A549 (cell line): ENCODE data around the gene BBS9. TPM values are rescaled to one million over a fixed set of nuclear protein-coding genes. Genes with fewer than 3 reads are reported as not detected.

Experiments
- ATAC-seq, 2 experiments: fragments of 200-7000 bp in 1 of 2; fragments of >200 bp in 1 of 2; cut with Nextera tagmentation in 1 of 2; cut with Tn5 transposase in 1 of 2; 3 replicates each; pipeline versions ENCODE4 v1.8.0 to v1.9.1; 2018 to 2020; ENCODE audit warnings: mild to moderate bottlenecking in 1 of 2, moderate library complexity in 1 of 2
- CTCF ChIA-PET: fragments of 300-600 bp; sonication (Branson Sonifier 250); formaldehyde crosslinking; extraction: SDS; loops from one replicate; lab custom pipeline; 2021; ENCODE audit warnings: antibody characterized with exemption, inconsistent platforms; lab: Yijun Ruan, JAX
- POLR2A ChIA-PET: fragments of 350-600 bp; formaldehyde crosslinking; extraction: SDS; loops from one replicate; lab custom pipeline; 2021; ENCODE audit warnings: antibody characterized with exemption, inconsistent platforms; lab: Yijun Ruan, JAX
- DNase-seq, 2 experiments: peaks; one replicate each; pipeline versions ENCODE4 v3.0.0 to v3.0.0-alpha.2; 2011 to 2016; ENCODE audit warnings: low read depth in 1 of 2, low spot score in 1 of 2
- FAIRE-seq: peaks from 2 replicates; lab custom pipeline; 2011; peaks lifted over from hg19 to GRCh38; lab: Jason Lieb, UNC
- H3K27ac ChIP-seq, 2 experiments: fragments of >200 bp; sonication (Bioruptor Twin); formaldehyde crosslinking; 3 replicates each; pipeline ENCODE4 v1.5.1; 2016 to 2017
- H3K4me1 ChIP-seq: fragments of >200 bp; sonication (Bioruptor Twin); formaldehyde crosslinking; 3 replicates; pipeline ENCODE4 v1.6.1; 2016
- H3K4me2 ChIP-seq: fragments of >200 bp; sonication (Bioruptor Twin); formaldehyde crosslinking; 3 replicates; pipeline ENCODE4 v1.6.1; 2016
- H3K4me3 ChIP-seq: fragments of >200 bp; sonication (Bioruptor Twin); formaldehyde crosslinking; 3 replicates; pipeline ENCODE4 v1.5.1; 2016
- H3K9me3 ChIP-seq: fragments of >200 bp; sonication (Bioruptor Twin); formaldehyde crosslinking; 3 replicates; pipeline ENCODE4 v1.6.1; 2016
- CBX2 ChIP-seq: fragments of 200-600 bp; sonication (generic); IDR thresholded peaks from 2 replicates; pipeline ENCODE4 v1.6.1; 2016; ENCODE audit warnings: low read depth, mild to moderate bottlenecking, borderline replicate concordance
- CHD2 ChIP-seq: fragments of 150-350 bp; IDR thresholded peaks from 2 replicates; pipeline ENCODE4 v1.6.1; 2014; ENCODE audit warnings: low read length; ENCODE audit not compliant: partially characterized antibody
- EHF ChIP-seq: fragments of 250-450 bp; sonication (Bioruptor Pico); IDR thresholded peaks from 2 replicates; pipeline ENCODE4 v1.5.0; 2020; ENCODE audit warnings: mild to moderate bottlenecking
- EHMT2 ChIP-seq: fragments of 200-600 bp; sonication (generic); IDR thresholded peaks from 2 replicates; pipeline ENCODE4 v1.6.1; 2016; ENCODE audit warnings: antibody characterized with exemption, low read depth, mild to moderate bottlenecking, moderate library complexity
- ESRRA ChIP-seq: fragments of 150-350 bp; IDR thresholded peaks from 2 replicates; pipeline ENCODE4 v1.6.1; 2014; ENCODE audit warnings: mild to moderate bottlenecking, low read length, borderline replicate concordance
- GATA3 ChIP-seq: IDR thresholded peaks from 2 replicates; pipeline ENCODE4 v1.6.1; 2012; ENCODE audit warnings: borderline replicate concordance
- HDAC2 ChIP-seq: fragments of 200-600 bp; sonication (generic); IDR thresholded peaks from 2 replicates; pipeline ENCODE4 v1.6.1; 2016
- HEYL ChIP-seq: fragments of 250-450 bp; sonication (Bioruptor Pico); IDR thresholded peaks from 2 replicates; pipeline ENCODE4 v1.8.0; 2021; ENCODE audit warnings: mild to moderate bottlenecking, moderate library complexity
- HOXA7 ChIP-seq: fragments of 250-450 bp; sonication (Bioruptor Pico); IDR thresholded peaks from 2 replicates; pipeline ENCODE4 v1.5.0; 2020; ENCODE audit warnings: mild to moderate bottlenecking, moderate library complexity
- HOXB13 ChIP-seq: fragments of 250-450 bp; sonication (Bioruptor Pico); IDR thresholded peaks from 2 replicates; pipeline ENCODE4 v1.5.0; 2020; ENCODE audit warnings: low read depth, mild to moderate bottlenecking, moderate library complexity
- JUN ChIP-seq, 2 experiments: fragments of >200 bp; sonication (Bioruptor Twin); formaldehyde crosslinking; IDR thresholded peaks; 2 replicates in 1 of 2; 3 replicates in 1 of 2; pipeline ENCODE4 v1.6.1; 2016 to 2017
- JUNB ChIP-seq: fragments of >200 bp; sonication (Bioruptor Twin); formaldehyde crosslinking; IDR thresholded peaks from 2 replicates; pipeline ENCODE4 v1.6.1; 2016
- KDM1A ChIP-seq: fragments of 200-600 bp; sonication (generic); IDR thresholded peaks from 2 replicates; pipeline ENCODE4 v1.6.1; 2016; ENCODE audit warnings: low read depth, mild to moderate bottlenecking
- MAFK ChIP-seq: fragments of 450-650 bp; IDR thresholded peaks from 2 replicates; pipeline ENCODE4 v1.6.1; 2014; ENCODE audit not compliant: partially characterized antibody
- MAZ ChIP-seq: fragments of 150-350 bp; IDR thresholded peaks from 2 replicates; pipeline ENCODE4 v1.6.1; 2014; ENCODE audit warnings: antibody characterized with exemption, low read depth, low read length, borderline replicate concordance
- MYC ChIP-seq: IDR thresholded peaks from 2 replicates; pipeline ENCODE4 v1.6.1; 2012; ENCODE audit warnings: mild to moderate bottlenecking, inconsistent platforms, low read length, improper control_type of control experiment, borderline replicate concordance
- NFE2L2 ChIP-seq: fragments of 150-350 bp; conservative IDR thresholded peaks from 2 replicates; pipeline ENCODE4 v1.6.1; 2014; ENCODE audit warnings: low read length
- NR3C1 ChIP-seq: fragments of >200 bp; sonication (Bioruptor Twin); formaldehyde crosslinking; IDR thresholded peaks from 3 replicates; pipeline ENCODE4 v1.6.1; 2017
- PHF8 ChIP-seq: fragments of 200-600 bp; sonication (generic); IDR thresholded peaks from 2 replicates; pipeline ENCODE4 v1.6.1; 2016; ENCODE audit warnings: low read depth, mild to moderate bottlenecking, antibody characterized with exemption, moderate library complexity, borderline replicate concordance
- RAD21 ChIP-seq, 2 experiments: fragments of >200 bp in 1 of 2; sonication (Bioruptor Twin) in 1 of 2; formaldehyde crosslinking in 1 of 2; IDR thresholded peaks in 1 of 2; conservative IDR thresholded peaks in 1 of 2; 2 replicates in 1 of 2; 3 replicates in 1 of 2; pipeline ENCODE4 v1.6.1; 2012 to 2018; ENCODE audit warnings: inconsistent platforms in 1 of 2
- RARB ChIP-seq: fragments of 250-450 bp; sonication (Bioruptor Pico); IDR thresholded peaks from 2 replicates; pipeline ENCODE4 v1.8.0; 2021; ENCODE audit warnings: mild to moderate bottlenecking, moderate library complexity
- RCOR1 ChIP-seq: fragments of 150-350 bp; IDR thresholded peaks from 2 replicates; pipeline ENCODE4 v1.6.1; 2014; ENCODE audit warnings: antibody characterized with exemption, low read length, low read depth
- RNF2 ChIP-seq: fragments of 200-600 bp; sonication (generic); IDR thresholded peaks from 2 replicates; pipeline ENCODE4 v1.6.1; 2016; ENCODE audit warnings: low read depth, mild to moderate bottlenecking, antibody characterized with exemption, moderate library complexity, borderline replicate concordance
- SMC3 ChIP-seq: fragments of >200 bp; sonication (Bioruptor Twin); formaldehyde crosslinking; IDR thresholded peaks from 3 replicates; pipeline ENCODE4 v1.6.1; 2018; ENCODE audit warnings: inconsistent platforms
- TP53 ChIP-seq: fragments of 250-450 bp; sonication (Bioruptor Pico); IDR thresholded peaks from 2 replicates; pipeline ENCODE4 v1.5.0; 2021; ENCODE audit warnings: mild to moderate bottlenecking, moderate library complexity
- ZC3H11A ChIP-seq: fragments of 450-650 bp; IDR thresholded peaks from 2 replicates; pipeline ENCODE4 v1.6.1; 2014; ENCODE audit warnings: antibody characterized with exemption, mild to moderate bottlenecking
- ZFP36 ChIP-seq: fragments of 450-650 bp; IDR thresholded peaks from 2 replicates; pipeline ENCODE4 v1.6.1; 2014; ENCODE audit warnings: borderline replicate concordance; ENCODE audit not compliant: partially characterized antibody
- ZNF302 ChIP-seq: fragments of 250-450 bp; sonication (Bioruptor Pico); IDR thresholded peaks from 2 replicates; pipeline ENCODE4 v1.9.0; 2021; ENCODE audit warnings: inconsistent platforms, mild to moderate bottlenecking, moderate library complexity
- ZSCAN20 ChIP-seq: fragments of 250-450 bp; sonication (Bioruptor Pico); IDR thresholded peaks from 2 replicates; pipeline ENCODE4 v1.8.0; 2022; ENCODE audit warnings: mild to moderate bottlenecking, moderate library complexity
- WGBS: methylation state at CpG from one replicate; pipeline ENCODE4 v1.1.6; 2017; ENCODE audit errors: missing lambda C conversion rate; 5-methylcytosine and 5-hydroxymethylcytosine counted together
- polyA plus RNA-seq, 4 experiments: library from polyadenylated mRNA; depleted of rRNA in 3 of 4; stranded (reverse); fragments of >200 nt; fragmentation: RNase III in 1 of 4; extraction: RNeasy Plus Mini Kit Qiagen cat#74134 plus additional on column Dnase treatment in 1 of 4; gene quantifications; 2 replicates in 3 of 4; 3 replicates in 1 of 4; pipeline ENCODE4 v1.2.3, GENCODE V29; 2011 to 2017
- TF ChIP-seq, protein P1 (sequence below): fragments of >200 bp; sonication (Bioruptor Twin); formaldehyde crosslinking; IDR thresholded peaks from 3 replicates; pipeline ENCODE4 v1.6.1; 2016
- TF ChIP-seq, protein P2 (sequence below): fragments of 450-650 bp; IDR thresholded peaks from 2 replicates; pipeline ENCODE4 v1.6.1; 2014; ENCODE audit warnings: antibody characterized with exemption

Gene BBS9
- polyA plus RNA-seq, 2 of the 4 experiments (the other 2 are of a cell fraction) = 8.3 to 9.1 TPM

DNA sequence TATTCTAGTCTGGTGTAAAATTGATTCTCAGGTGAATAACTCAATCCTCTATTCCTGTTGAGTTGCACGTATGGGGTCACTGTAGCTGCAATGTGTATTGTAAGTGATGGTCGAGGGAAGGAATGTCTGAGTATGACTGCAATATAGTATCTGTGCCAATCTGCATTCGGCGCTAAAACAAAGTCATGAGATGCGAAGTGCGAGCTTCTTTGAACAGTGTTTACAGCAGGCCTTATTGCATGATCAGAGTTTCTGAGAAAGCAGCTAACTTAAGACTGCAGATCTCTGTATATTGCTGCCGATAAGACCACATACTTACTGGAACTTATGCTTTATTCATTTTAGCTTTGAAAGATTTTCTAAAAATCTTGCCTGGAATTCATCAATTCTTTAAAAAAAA is 434.3 kb downstream of the BBS9 start (continued):
- TF ChIP-seq RAD21 (conservative IDR thresholded peaks at IDR 0.05 in 1 of 2, IDR thresholded peaks at IDR 0.05 in 1 of 2) (no peak), ZFP36 (no peak), PHF8 (no peak), ZC3H11A (no peak), KDM1A (no peak), RARB (CRISPR knock-in tag) (no peak), NFE2L2 (no peak)

DNA sequence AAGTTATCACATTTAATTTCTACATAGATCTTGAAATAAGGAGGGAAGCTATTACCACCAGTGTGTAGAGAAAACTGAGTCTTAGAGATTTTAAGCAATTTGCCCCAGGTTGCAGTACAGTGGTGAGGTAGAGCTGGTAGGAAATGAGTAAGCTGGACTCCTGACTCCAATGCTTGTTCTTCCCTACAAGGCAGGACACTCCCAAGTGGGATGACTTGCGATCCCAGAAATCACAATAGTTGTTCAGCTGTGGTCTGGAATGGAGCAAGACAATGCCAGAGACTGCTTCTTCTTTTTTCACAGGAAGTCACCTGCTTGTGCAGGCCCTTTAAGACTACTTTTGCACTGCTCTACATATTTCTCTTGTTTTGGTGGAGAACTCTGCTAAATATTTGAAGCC is 448.8 kb downstream of the BBS9 start:
- ChIA-PET CTCF (interaction anchor here (0.6 kb wide), 1 partner anchor 13 kb away, joined by 3 read pairs; no protein-coding TSS in a partner anchor), POLR2A (no interaction called here)
- no peaks in the 10 kb centered on the region for H3K4me1 ChIP-seq
- no peak for DNase-seq
- no peak overlapping the region for H3K27ac ChIP-seq
- no peak for ATAC-seq
- 100% methylated on average over 1 of the region's 1 CpG for whole genome bisulfite sequencing
- no peak overlapping the region for H3K4me3 ChIP-seq
- H3K9me3 ChIP-seq = no peaks in the 10 kb centered on the region
- TF ChIP-seq ZSCAN20 (CRISPR knock-in tag) = no peak
- no peak for TF ChIP-seq MAZ
- no peak for TF ChIP-seq NR3C1
- TF ChIP-seq JUNB = no peak
- no peak for TF ChIP-seq CHD2
- no peak for TF ChIP-seq GATA3
- no peak for TF ChIP-seq HOXB13 (CRISPR knock-in tag)
- TF ChIP-seq EHF (CRISPR knock-in tag) = no peak
- no peak for TF ChIP-seq HDAC2
- no peak for TF ChIP-seq TP53
- TF ChIP-seq, protein P1, sequence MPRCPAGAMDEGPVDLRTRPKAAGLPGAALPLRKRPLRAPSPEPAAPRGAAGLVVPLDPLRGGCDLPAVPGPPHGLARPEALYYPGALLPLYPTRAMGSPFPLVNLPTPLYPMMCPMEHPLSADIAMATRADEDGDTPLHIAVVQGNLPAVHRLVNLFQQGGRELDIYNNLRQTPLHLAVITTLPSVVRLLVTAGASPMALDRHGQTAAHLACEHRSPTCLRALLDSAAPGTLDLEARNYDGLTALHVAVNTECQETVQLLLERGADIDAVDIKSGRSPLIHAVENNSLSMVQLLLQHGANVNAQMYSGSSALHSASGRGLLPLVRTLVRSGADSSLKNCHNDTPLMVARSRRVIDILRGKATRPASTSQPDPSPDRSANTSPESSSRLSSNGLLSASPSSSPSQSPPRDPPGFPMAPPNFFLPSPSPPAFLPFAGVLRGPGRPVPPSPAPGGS = no peak
- no peak for TF ChIP-seq NFE2L2
- no peak for TF ChIP-seq MYC
- no peak for TF ChIP-seq SMC3
- no peak for TF ChIP-seq HEYL (CRISPR knock-in tag)
- no peak for TF ChIP-seq ZNF302 (CRISPR knock-in tag)
- no peak for TF ChIP-seq ZFP36
- FAIRE-seq = no peak
- no peak overlapping the region for H3K4me2 ChIP-seq

DNA sequence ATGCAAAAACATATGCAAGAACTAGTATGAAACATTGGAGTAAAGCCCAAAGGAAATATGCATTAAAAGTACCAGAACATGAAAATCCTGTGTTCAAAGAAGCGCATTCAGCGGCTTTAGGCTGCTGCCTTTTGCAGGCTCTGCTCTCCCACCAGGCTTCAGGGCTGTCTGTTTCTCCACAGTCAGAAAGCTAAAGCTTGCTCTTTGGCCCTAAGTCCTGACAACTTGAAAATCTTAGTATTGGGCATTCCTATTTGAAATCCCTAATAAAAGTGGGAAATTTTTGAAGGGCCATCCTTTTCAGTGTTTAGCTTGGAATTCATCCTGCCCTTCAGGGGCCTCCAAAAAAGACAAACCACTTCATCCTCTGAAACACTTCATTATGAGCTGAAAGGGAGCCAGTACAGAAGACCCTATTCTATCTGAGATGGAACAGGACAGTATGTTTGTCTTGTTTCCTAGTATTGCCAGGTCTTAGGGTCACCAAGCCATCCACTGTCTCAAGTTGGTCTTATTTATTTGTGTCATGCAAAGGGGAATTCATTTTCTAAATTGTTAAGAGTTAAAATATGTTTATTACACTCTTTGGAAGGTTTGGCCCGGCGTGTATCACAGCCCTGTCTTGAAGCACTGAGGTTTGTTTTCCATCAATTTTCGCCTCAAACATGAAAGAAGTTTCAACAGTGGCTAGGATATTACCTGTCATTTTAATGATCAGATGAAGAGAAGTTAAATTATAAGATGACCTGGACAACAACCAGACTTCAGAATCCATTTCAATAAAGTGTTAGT is 449.7 kb downstream of the BBS9 start:
- ChIA-PET CTCF (interaction anchor here (0.5 kb wide), 1 partner anchor 401 kb away, joined by 3 read pairs; no protein-coding TSS in a partner anchor), POLR2A (no interaction called here)
- TF ChIP-seq CHD2 = no peak
- no peak for TF ChIP-seq CBX2
- TF ChIP-seq RCOR1 = no peak
- TF ChIP-seq HOXA7 (CRISPR knock-in tag) = no peak
- TF ChIP-seq, protein P2, sequence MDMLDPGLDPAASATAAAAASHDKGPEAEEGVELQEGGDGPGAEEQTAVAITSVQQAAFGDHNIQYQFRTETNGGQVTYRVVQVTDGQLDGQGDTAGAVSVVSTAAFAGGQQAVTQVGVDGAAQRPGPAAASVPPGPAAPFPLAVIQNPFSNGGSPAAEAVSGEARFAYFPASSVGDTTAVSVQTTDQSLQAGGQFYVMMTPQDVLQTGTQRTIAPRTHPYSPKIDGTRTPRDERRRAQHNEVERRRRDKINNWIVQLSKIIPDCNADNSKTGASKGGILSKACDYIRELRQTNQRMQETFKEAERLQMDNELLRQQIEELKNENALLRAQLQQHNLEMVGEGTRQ = no peak
- TF ChIP-seq EHMT2 = no peak
- TF ChIP-seq JUN (IDR thresholded peaks at IDR 0.05) = no peak
- TF ChIP-seq MAFK = no peak
- TF ChIP-seq RNF2 = no peak
- TF ChIP-seq GATA3 = no peak
- no peak for TF ChIP-seq ZSCAN20 (CRISPR knock-in tag)
- no peak for TF ChIP-seq HEYL (CRISPR knock-in tag)
- TF ChIP-seq ESRRA = no peak
- 78% methylated on average over 5 of the region's 5 CpGs for WGBS
- ATAC-seq (no peak), DNase-seq (no peak), FAIRE-seq (no peak)
- Histone ChIP-seq H3K4me1 (no peaks in the 10 kb centered on the region), H3K4me3 (no peak overlapping the region), H3K9me3 (no peaks in the 10 kb centered on the region), H3K27ac (no peak overlapping the region), H3K4me2 (no peak overlapping the region)
